ENCODE results near the gene LRIT3.

Gene LRIT3

DNA sequence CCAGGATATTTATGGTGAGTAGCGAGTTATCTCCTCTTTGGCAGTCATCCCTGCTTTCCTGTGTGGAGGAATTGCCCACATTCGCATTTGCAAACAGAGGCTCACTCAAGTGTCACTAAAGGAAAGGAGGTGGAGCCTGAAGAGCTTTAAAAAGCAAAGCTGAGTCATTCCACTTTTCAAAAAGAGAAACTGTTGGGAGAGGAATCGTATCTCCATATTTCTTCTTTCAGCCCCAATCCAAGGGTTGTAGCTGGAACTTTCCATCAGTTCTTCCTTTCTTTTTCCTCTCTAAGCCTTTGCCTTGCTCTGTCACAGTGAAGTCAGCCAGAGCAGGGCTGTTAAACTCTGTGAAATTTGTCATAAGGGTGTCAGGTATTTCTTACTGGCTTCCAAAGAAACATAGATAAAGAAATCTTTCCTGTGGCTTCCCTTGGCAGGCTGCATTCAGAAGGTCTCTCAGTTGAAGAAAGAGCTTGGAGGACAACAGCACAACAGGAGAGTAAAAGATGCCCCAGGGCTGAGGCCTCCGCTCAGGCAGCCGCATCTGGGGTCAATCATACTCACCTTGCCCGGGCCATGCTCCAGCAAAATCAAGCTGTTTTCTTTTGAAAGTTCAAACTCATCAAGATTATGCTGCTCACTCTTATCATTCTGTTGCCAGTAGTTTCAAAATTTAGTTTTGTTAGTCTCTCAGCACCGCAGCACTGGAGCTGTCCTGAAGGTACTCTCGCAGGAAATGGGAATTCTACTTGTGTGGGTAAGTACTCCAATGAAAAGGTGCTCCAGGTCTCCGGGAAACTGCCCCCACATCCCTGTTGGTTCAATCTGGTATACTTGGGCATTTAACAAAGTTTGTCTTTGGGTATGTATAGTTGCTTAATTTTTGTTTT lies 65.0 kb downstream of the LRIT3 start, which contains the start of gene EGF:
EGF (plus strand) TSS at position 178 of the 890 bp plus-strand sequence; CDS start at position 631, 453 bp downstream.
- DNase-seq, result peak; percentile 7

DNA sequence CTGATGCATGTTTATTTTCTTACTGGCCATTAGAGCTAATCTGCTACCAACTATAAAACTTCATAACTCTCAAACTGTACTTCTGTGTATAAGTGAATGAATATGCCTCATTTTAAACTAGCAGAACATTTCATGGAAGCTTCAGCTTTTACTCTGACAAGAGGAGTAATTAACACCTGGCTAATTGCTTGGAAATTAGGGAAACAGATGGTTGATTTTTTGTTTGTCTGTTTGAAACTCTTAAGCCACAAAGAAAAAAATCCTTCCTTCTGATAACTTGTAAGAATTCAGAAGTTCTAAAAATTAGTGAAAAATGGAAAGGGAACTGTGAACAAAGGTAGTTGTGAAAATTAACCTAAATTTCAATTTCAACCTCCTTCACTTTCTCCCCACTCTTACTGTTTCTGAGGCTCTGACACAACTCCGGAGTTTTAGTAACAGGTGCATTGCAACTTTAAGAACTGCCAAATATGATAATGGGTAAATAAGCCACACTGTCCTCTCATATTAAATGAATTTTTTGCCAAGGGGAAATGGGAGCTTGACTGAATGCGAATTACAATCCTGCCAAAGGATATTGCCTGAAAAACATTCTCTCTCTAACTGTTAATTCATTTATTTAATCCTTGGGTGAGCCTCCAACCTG lies 65.8 kb downstream of the LRIT3 start:
- no peak for DNase-seq

DNA sequence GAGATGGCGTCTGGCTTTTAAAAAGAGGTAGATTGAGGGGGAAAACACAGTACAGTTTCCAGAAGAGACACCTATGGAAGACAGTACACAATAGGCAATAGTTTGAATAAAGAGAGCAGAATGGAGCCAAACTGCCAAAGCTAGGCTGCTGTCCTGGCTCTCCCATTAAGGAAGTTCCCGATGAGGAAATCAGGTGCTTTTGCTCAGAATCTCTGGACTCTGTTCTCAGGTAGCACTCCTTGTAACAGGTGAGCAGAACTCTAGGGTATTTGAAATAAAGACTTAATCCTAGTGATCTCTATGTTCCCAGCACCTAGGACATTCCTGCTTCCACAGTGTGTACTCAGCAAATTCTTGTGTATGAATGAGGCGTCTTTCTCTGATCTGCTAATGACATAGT lies 66.4 kb downstream of the LRIT3 start:
- no peak for DNase-seq

DNA sequence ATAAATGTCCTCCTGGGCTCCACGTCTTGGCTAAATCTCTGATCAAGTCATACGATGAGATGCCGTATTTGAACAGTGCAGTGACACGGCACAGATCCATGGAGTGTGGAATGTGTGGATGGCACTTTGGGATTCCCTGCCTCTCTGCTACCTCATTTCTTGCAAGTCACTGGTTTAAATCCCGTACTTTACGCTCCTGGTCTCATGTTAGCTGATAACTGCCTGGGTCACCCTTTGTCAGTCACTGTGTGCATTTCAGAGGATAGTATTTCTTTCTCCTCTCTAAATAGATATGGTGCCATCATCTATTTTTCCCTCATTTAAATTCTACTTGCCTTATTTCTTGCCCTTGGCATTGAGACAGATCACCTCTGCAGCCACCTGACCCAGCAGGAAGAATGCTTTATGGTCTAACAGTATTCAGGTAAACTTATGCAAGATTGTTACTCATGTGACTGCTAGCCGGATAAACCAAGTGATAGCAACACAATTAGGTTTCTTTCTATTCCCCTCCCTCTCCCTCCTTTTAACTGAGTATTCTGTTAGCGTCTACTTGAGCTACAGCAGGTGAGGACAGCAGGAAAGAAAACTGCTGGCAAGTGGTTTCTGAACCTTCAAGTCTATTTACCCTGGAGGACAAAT lies 67.6 kb downstream of the LRIT3 start:
- DNase-seq, result no peak

DNA sequence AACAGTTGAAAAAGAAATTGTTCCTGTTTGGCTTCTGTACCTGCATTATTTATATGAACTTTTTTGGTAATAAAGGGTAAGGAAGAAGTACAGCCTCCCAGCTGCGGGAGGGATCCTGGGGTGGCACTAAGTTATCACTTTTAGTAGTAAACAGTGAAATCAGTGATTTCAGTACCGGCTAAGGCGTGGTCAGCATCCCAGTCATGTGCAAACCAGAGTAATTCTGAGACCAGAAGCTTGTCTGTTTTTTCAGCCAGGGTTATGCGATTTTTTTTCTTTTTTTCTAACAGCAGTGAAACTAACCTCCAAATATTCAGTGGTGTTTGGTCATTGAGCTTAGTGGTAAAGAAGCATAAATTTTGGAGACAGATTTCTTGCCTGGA lies 68.1 kb downstream of the LRIT3 start:
- no peak for DNase-seq

DNA sequence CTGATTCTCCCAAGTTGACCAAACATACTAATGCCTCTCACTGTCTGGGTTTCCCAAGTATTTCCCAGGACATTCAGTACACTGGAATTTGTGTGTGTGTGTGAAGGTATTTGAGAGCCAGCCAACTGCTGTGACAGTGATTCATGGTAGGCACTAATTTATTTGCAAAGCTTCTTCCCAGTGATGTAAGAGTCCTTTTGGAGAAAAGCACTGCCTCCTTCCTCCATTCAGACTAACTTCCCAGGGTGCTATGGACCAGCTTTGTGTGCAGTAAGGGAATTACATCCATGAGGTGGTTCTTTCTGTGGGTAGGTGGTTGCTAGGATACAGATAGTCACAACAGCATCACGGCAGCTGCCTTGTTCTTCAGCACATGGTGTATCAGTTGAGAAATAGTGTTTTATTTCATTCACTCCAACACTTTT lies 73.5 kb downstream of the LRIT3 start:
- DNase-seq, result no peak

Measured in inflammatory macrophage (primary cell).